Fibroblast of skin of right quadriceps (primary cell): Measurements from ENCODE around the gene CCNK.
A peak's percentile ranks its signal among the peaks of the same experiment; 100 is the strongest.

Source experiments
- DNase-seq: peaks from one replicate; pipeline ENCODE4 v3.0.0-alpha.2; 2013

The CCNK gene

DNA sequence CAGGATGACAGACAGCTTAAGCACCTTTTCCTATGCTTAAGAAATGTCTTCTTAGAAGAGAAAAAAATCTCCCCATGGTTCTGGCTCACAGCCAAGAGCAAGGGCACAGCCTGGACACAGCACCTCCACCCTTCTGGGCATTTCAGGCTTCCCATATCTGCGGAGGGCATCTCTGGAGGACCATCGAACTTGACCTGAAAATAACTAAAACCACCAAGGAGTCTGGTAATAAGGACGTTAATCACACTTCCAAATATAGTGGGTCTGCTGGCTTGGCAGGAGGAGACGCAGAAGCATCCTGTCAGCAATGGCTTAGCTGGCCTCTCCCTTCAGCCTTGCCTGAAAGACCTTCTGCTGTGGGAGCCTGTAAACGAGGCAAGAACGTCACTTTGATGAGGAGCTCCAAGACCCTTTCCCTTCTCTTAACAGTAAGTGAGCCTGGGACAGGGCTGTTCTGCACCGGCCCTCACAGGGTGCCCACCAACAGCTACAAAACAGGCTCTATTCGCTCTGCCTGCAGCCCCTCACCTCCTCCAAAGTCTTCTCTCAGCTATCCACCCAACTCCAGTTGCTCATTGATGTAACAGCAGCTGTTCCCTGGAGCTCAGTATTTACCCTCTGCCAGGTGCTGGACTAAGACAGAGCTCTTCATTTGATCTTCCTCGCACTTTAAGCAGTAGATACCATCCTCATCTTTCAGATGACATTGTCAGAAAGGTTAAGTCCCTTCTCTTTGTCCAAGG lies 13.7 kb upstream of the CCNK start:
- no peak for DNase-seq

DNA sequence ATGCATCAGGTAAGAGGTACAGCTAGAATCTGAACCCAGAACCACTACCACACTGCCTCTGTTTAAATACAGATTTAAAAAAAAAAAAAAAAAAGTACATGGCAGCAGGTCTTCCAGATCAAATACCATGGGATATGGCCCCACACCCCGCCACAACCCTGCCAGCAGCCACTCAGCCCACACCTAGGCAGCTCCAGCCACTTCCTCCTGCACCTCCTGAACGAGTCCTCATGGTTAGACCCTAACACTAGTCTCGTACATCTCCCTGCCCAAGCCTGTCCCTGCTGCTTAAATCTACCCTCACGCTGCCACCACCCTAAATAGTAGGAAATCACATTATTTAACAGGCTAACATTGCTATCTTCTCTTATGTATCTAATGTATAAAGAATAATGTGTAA lies 13.1 kb upstream of the CCNK start:
- DNase-seq = no peak

DNA sequence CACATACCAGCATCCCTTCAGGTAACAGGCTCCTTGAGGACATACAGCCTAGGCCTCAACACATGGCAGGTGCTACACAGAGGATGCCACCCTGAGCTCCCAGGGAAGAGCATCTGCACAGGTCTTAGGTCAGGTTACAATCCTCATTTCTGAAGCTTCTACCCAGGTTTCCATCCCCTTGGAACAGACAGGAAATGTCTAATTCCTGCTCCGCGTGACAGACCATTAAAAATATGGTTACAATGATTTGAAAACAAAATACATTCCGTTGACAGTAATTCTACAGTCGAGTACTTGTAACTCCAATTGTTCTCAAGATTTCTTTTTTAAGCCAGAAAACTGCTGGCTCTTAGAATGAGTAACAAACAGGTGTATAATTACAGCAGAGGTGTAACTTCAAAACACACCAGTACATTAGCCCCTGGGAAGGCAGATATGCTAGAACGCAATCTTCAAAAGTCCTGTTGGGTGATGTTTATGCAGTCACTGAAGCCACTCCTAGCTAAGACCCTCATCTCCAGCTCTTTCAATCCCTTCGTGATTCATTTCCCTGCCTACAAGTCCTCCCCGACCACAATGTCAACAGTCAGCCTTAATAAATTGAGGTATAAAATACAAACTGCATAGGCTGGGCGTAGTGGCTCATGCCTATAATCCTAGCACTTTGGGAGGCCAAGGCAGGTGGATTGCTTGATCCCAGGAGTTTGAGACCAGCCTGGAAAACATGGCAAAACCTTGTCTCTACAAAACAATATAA lies 12.2 kb upstream of the CCNK start:
- DNase-seq = no peak

DNA sequence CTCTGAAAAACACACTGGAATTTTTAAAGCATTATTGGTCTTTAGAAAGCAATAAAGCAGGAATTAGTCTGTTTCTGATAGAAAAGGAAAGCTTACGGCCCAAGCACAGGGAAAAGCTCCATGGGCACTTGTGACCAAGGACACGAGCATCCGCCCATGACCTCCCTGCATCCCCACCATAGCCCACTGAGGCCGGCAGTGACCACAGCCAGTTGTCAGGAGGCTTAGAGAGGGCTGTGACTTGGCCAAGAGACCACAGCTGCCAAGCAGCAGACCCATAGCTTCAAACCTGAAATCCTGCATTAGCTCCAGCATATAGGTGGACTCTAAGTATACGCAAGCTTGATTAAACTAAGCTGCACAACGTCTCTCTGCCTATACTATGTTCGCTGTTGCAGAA lies 9.5 kb upstream of the CCNK start:
- DNase-seq = no peak

DNA sequence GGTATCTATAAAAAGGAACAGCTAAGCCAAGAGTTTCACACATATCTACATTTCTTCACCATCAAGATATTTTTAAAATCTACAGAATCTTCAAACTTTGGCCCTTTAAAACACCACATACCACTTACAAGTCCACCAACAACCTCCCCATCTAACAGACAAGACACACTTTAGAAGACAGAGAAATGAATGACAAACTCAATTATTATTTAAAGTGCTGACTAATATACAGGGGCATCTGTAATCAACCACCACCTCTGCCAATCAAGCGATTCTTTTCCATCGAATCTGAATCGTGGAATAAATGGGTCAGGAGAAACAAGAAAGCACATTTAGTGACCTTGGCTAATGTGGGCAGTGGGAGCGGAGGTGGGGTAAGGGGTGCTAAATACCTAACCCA lies 8.3 kb upstream of the CCNK start:
- DNase-seq = no peak

DNA sequence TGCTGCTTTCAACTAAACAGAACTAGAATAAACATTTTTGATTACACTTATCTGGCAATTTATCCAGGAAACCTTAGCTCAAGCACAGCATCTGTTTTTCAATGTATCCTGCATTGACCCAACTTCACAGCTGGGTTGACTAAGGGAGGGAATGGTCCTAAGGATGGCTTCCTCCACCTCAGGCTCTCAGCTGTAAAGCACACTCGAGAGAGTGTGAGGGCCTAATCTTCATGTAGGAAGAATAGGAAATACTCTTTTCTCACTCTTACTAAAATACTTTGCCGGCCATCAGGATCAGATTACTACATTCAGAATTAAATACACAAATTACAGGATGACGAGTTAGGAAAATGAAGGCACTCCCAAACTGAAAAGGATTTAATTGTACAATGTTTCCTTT lies 7.8 kb upstream of the CCNK start:
- DNase-seq = no peak

DNA sequence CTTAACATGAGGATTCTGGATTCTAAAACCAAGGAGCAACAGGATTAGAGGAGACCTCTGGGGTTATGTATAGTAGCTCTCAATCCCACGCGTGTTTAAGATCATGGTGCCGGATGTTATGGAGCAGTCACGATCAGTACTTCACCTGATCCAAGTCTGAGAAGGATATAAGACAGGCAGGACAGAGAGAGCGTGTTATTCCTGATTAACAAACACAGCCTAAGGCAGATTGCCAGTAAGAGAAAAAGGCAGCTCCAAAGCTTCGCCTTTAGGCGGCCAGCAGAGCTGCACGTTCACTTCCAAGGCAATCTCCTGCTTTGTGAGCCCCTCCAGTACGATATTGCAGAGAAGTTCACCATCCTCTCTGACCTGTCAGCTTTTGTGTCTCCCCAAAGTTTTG lies 6.0 kb upstream of the CCNK start:
- DNase-seq = no peak

DNA sequence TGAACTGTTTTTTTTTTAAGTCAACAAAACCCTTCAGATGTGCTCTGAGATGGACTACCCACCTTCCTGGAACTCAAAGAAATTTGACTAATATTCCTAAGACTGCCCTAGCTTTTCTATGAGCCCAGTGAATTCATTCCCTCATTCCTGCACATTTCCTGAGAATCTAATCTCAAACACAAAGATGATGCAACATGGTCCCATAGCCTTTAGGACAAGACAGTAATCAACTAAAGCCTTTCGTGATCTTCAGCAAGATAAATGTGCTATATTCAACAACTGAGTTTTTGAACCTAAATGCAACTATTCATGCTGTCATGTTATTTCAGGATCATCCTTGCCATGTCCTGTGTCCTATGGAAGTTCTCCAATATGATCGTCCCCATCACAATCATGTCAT lies 5.5 kb upstream of the CCNK start:
- DNase-seq = no peak

DNA sequence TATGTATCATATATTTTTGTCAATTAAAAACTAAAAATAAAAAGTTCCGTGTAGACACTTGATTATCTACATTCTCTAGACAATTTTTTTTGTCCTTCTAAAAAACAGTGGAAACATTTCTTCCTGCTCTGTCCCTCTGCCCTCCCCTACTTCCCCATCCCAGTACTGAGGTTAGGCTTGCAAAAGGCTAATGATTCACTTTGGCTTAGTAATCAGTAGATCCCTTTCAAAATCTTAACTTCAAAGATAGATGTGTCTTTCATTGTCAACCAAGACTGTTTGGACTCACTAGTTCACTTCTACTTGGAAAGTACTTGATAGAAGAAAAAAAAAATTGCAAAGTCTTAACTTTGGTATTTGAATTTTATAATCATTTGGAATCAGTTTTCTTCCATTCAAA lies 4.3 kb upstream of the CCNK start:
- no peak for DNase-seq

DNA sequence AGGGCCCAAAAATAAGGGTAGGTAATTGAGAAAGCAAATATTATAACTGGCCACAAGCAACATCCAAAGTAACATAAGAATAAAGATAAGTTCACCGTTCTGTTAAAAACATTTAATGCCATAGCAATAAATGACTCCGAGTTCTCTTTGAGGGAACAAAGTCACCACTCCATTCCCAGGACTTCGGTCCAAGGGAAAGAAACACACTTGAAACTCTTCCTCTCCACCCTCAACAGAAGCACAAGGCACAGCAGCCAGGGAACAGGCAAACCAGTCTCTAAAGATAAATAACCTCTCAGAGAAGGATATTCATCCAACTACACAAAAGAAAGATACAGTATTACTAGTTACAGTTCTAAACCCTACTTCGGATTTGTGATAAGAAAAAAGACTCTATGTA lies 3.1 kb upstream of the CCNK start:
- DNase-seq = no peak

DNA sequence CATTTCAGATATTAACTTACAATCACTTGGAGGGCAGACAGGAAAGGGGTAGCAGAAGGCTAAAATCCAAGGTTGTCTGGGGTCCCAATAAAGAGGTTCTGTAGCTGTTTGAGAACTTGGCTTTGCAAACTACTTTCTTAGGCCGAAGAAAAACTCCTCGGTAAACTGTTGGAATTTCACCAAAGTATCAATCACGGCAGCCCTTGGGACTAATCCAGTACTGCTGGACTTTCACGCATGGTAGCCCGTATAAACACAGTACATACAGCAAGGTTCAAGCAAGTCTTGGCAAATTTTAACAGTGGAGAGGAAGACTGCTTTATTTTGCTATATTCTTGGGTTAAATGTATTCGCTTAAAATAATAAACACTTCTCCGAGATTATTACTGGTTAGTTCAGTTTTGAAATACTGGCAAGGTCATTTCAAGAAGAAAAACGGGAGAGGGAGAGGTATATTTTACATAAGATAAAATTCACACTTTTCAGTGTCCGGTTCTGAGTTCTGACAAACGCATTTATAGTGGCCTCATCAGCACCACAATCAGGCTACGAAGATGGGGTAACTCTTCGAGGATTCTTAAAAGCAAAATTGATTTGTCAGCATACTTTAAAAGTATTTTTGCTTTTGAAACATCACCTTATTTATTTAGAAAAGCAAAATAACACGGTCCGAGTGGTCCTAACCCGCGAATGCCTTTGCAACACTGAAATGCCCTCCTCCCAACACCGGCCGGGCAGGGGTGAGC lies 1.9 kb upstream of the CCNK start:
- DNase-seq = no peak

DNA sequence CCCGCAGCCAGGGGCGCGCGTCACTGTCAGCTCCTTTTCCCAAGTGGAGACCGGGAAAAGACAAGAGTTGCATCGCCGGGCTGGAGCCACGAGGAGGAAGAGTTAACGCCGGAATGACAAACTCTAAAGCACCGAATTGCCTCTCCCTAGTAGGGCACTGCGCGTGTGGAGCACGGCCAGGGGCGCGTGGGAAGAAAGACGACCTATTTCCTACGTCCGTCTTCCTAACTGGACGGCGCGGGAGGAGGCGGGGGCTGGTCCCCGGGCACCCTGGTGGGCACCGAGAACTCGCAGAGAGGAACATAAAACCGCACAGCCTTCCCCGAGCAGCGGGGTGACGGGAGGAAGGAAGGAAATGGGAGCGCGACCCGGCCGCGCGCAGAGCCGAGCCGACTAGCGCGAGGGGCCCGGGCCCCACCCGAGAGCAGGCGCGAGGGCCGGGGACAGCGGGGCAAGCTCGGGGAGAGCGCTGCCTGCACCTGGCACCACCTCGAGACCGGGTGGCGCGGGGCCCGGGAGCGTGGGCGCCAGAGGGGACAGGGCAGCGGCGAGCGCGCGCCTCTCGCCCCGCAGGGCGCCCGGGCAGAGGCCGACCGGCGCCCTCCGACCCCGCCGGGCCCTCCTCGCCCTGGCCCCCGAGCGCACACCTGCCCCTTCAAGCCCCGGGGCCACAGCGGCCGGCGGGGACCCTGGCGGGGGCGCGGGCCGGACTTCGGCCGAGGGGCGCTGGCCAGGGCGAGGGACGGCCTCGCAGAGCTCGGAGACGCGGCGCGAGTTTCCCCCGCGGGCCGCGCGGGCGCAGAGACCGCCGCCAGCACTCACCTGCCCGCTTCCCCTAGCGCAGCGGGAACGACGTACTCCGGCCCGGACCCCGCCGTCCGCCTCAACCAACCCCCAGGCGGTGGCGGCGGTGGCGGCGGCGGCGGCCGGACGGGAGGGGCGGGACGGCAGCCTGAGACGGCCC lies 1.0 kb upstream of the CCNK start, which contains the start of gene SETD3:
Gene SETD3 (minus strand): TSS at position 954 of the 964 bp plus-strand sequence. CDS start 15,054 bp downstream, outside the sequence.
- DNase-seq = peak; percentile 44

DNA sequence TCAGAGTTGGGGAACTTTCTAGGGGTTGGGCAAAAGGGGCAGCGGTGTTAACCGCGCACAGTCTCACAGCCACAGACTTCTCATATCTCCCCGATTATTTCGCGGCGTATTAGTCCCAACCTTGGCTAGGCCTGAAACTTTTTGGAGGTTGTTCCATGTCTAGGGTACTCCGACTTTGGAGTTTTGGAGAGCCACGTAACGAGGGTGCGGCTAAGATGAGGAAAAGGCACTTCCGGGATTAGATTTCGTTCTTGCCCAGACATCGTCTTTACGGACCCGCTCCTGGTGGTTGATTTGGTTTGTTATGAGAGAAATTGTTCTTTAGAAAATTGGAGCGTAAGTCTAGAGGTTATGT lies 513 bp downstream of the CCNK start:
- DNase-seq = peak; percentile 33

DNA sequence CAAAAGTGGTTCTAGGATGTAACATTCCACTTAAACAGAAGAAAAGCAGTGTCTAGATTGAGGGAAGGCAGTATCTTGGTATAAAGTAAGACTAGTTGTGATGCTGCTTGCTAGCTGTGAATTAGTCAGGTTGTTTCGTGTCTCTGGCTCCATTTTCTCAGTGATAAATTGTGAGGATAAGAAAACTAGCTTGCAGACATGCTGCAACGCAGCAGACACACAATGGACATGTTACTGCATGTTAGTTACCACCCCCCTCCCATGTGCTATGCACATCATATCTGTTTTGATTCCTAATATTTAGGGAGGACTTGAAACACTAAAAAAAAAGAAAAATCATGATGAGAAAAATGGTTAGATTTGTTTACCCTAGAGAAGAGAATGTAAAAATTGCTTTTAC lies 2.9 kb downstream of the CCNK start:
- DNase-seq = no peak

DNA sequence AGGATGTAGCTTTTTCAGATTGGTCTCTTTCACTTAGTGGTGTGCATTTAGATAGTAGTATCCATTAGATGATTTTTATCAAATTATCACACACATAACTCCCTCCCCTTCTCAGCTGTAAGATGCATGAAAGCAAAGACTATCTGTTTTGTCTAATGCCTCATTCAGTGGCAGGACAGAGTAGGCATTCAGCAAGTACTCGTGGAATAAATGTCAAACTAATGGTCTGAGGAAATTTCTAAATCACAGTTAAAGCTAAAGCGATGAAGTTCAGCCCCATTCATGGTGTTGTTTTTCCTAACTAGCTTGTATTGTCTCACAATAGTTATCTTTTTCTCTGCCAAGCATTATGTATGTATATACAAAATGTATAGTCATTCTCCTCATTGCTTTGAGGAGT lies 16.1 kb downstream of the CCNK start:
- no peak for DNase-seq

DNA sequence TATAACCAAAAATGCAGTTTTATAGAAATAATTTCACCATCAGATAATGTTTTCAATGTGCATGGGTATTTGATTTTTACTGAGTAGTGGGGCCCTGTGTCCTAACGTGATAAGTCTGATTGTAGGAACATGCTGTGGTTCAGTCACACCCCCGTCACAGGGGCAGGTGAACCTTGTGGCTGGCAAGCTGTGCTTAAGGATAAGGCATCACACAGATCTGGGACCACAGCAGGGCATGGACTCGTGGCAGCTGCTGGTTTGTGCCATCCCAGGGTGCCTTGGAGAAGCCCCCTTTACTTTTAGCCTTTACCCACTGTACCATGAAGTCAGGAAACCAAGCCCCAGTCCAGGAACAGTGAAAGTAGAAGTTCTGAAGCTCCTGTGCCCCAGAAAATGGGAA lies 16.7 kb downstream of the CCNK start:
- no peak for DNase-seq

DNA sequence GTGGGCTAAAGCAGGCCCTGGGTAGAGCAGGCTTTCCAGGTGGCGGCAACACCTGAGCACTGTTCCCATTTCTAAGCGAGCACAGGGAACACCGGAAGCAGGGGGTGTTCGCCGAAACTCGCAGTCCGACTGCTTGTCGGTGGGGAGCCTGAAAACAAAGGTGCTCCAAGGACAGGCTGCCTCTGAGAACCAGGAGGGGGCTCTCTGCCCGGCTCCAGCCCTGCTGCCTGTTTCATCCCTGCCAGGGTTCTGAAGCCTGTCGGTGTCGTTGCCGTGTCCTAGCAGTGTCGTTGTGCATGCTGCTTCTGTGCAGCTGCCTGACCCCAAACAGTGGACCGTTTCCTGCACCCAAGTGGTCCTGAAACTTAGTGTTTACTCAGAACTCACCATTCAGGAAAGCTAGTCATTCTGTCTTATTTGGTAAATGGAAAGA lies 21.8 kb downstream of the CCNK start:
- DNase-seq = no peak

DNA sequence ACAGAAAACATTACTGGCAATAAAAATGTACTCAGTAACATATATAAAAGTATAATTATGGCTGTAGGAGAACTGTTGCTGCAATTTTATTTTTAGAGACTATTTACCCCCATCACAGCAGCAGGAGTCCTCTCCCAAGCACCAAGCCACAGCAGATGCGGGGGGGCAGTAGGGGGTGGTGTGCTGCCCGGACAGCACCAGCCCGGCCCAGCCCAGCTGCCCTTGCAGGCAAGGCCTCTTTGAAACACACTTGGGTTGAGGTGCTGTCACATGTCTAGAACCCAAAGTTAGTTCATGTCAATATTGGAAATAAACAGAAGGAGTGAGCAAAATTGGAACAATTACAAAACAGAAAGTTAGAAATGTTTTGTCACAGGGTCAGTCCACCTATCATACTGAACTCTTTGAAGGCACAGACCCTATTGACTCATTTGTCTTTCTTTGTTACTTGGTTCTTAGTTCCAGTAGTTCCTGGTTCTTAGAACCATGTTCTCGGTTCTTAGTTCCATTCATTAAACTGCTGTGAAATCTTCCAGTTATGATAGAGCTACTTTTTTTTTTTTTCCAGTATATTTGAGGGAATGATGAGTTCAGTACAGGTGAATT lies 22.7 kb downstream of the CCNK start:
- no peak for DNase-seq

DNA sequence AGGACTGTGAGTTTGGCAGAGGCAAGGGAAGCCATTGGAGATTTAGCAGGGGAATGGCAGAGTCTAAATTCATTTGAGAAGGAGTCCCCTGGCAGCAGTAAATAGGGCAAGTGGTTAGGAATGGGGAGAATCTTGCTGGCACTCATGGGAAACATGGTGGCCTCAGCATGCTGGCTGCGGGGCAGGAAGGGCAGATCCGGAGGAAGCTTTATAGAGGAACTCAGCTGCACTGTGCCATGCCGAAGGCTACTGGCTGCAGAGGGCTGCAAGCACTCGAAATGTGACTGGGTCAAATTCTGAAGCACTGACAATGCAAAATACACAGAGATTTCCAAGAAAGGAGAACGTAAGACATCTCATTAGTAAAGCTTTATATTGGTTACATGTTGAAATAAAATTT lies 23.9 kb downstream of the CCNK start:
- no peak for DNase-seq

DNA sequence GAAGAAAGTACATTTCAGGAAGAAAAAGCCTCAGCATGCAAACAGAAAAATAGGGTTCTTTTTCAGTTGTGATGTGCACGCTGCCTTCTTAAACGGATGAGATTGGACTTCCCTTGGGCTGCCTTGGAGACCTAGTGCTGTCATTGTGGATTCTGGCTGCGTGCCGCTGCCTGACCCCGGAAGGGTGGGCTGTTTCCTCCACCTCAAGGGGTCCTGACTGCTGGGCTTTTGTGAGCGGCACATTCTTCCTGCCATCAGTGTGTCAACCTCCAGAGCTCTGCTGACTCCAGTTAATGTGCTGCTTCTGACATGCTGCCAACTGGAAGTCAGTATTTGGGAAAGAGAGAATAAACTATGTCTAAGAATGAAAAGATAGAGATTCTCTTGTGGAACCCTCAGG lies 25.1 kb downstream of the CCNK start:
- DNase-seq = no peak

DNA sequence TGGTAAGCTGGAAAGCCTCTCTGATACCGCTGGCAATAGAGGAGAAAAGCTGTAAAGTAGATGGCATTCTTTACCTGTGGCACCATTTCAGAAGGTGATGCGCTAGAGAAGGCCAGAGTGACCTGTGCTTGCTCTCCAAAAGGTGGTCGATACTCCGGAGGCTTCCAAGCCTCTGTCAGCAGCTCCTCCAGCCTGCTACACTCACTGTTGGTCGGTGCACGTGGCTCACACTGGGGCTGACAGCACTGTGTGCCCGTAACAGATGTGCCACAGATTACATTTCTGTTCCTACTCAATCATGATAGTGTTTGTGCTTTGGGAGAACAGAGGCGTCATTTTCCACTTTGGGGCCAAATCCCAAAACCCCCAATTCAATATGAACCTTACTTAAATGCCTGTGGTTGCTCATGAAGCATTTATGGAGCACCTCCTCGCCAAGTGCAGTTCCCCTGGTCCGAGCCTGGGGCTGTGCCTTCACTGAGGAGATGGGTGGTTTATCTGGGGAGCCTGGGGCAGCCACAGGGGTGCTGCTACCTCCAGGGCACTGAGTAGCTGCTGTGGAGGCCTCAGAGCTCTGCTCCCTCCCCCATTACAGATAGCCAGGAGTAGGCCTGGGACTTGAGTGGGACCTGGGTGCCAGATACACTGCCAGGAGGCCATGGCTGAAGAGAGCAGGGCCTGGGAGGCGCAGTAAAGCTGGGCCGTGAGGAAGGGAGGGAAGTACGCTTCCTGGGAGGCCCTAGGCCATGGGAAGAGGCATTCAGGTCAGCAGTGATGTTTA lies 26.8 kb downstream of the CCNK start:
- DNase-seq = no peak
